HL-60 (cell line): ENCODE measurements around the gene STXBP1.

Source experiments
- DNase-seq, 2 experiments: peaks; one replicate each; pipeline ENCODE4 v3.0.0-alpha.2; 2010 to 2020; ENCODE audit warnings: low read depth in 1 of 2, low spot score in 1 of 2
- H3K27ac ChIP-seq: fragments of 250-450 bp; sonication (Bioruptor Pico); replicated peaks from 2 replicates; pipeline ENCODE4 v1.5.1; 2020; ENCODE audit warnings: mild to moderate bottlenecking, moderate library complexity
- H3K27me3 ChIP-seq: fragments of 250-450 bp; sonication (Bioruptor Pico); 2 replicates; pipeline ENCODE4 v1.5.1; 2021; ENCODE audit warnings: mild to moderate bottlenecking, moderate library complexity; ENCODE audit not compliant: insufficient read depth, poor library complexity, severe bottlenecking
- H3K4me3 ChIP-seq: replicated peaks from 2 replicates; pipeline ENCODE4 v1.5.1; 2011; ENCODE audit warnings: mild to moderate bottlenecking, control low read depth, low read length; ENCODE audit not compliant: insufficient read depth
- GABPA ChIP-seq: IDR thresholded peaks from 2 replicates; pipeline ENCODE4 v1.6.1; 2012; ENCODE audit warnings: low read depth
- POLR2AphosphoS5 ChIP-seq: IDR thresholded peaks from 2 replicates; pipeline ENCODE4 v1.6.1; 2012; ENCODE audit warnings: low read depth
- SPI1 ChIP-seq: IDR thresholded peaks from 2 replicates; pipeline ENCODE4 v1.6.1; 2012; ENCODE audit warnings: low read depth, mild to moderate bottlenecking, borderline replicate concordance
- TF ChIP-seq, protein P1 (sequence below): IDR thresholded peaks from 2 replicates; pipeline ENCODE4 v1.6.1; 2012; ENCODE audit warnings: low read depth; ENCODE audit not compliant: insufficient replicate concordance
- TF ChIP-seq, protein P2 (sequence below): IDR thresholded peaks from one replicate; pipeline ENCODE4 v1.5.1; 2011; ENCODE audit warnings: low read length, control low read depth, inconsistent platforms; ENCODE audit not compliant: insufficient read depth

The STXBP1 gene

DNA sequence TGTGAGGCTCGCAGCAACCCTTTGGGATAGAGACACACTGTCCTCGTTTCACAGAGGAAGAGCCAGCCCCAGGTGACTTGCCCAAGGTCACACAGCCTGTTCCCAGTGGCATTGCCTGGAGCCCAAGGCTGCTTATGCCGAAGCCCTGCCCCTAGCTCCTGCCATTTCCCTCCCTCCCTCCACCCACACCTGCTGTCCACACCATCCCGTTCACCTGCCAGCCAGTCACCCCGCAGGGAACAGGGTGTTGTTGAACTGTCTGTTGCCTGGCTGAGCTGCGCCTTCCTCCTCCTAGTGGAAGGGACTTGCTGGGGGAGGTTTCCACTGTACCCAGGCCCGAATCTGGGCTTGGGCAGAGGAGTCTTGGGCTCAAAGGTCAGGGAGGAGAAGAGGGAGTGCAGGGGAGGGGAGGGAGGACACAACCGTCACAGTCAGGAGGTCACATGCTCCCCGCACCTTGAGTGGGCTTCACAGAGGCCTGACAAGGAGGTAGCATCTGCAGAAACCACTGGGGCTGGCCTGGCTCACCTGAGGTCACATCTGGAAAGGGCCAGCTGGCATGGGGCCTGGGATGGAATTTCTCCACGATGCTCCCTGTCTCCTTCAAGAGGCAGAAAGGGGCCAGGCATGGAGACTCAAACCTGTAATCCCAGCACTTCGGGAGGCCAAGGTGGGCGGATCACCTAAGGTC is 110.1 kb downstream of the STXBP1 start:
- DNase-seq: no peak
- no peaks in the 10 kb centered on the region for H3K27me3 ChIP-seq
- no peak overlapping the region for H3K27ac ChIP-seq
- H3K4me3 ChIP-seq: no peak overlapping the region
- TF ChIP-seq GABPA: no peak
- TF ChIP-seq SPI1: no peak
- no peak for TF ChIP-seq POLR2AphosphoS5
- TF ChIP-seq, protein P1, sequence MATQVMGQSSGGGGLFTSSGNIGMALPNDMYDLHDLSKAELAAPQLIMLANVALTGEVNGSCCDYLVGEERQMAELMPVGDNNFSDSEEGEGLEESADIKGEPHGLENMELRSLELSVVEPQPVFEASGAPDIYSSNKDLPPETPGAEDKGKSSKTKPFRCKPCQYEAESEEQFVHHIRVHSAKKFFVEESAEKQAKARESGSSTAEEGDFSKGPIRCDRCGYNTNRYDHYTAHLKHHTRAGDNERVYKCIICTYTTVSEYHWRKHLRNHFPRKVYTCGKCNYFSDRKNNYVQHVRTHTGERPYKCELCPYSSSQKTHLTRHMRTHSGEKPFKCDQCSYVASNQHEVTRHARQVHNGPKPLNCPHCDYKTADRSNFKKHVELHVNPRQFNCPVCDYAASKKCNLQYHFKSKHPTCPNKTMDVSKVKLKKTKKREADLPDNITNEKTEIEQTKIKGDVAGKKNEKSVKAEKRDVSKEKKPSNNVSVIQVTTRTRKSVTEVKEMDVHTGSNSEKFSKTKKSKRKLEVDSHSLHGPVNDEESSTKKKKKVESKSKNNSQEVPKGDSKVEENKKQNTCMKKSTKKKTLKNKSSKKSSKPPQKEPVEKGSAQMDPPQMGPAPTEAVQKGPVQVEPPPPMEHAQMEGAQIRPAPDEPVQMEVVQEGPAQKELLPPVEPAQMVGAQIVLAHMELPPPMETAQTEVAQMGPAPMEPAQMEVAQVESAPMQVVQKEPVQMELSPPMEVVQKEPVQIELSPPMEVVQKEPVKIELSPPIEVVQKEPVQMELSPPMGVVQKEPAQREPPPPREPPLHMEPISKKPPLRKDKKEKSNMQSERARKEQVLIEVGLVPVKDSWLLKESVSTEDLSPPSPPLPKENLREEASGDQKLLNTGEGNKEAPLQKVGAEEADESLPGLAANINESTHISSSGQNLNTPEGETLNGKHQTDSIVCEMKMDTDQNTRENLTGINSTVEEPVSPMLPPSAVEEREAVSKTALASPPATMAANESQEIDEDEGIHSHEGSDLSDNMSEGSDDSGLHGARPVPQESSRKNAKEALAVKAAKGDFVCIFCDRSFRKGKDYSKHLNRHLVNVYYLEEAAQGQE: no peak
- TF ChIP-seq, protein P2, sequence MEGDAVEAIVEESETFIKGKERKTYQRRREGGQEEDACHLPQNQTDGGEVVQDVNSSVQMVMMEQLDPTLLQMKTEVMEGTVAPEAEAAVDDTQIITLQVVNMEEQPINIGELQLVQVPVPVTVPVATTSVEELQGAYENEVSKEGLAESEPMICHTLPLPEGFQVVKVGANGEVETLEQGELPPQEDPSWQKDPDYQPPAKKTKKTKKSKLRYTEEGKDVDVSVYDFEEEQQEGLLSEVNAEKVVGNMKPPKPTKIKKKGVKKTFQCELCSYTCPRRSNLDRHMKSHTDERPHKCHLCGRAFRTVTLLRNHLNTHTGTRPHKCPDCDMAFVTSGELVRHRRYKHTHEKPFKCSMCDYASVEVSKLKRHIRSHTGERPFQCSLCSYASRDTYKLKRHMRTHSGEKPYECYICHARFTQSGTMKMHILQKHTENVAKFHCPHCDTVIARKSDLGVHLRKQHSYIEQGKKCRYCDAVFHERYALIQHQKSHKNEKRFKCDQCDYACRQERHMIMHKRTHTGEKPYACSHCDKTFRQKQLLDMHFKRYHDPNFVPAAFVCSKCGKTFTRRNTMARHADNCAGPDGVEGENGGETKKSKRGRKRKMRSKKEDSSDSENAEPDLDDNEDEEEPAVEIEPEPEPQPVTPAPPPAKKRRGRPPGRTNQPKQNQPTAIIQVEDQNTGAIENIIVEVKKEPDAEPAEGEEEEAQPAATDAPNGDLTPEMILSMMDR: no peak

DNA sequence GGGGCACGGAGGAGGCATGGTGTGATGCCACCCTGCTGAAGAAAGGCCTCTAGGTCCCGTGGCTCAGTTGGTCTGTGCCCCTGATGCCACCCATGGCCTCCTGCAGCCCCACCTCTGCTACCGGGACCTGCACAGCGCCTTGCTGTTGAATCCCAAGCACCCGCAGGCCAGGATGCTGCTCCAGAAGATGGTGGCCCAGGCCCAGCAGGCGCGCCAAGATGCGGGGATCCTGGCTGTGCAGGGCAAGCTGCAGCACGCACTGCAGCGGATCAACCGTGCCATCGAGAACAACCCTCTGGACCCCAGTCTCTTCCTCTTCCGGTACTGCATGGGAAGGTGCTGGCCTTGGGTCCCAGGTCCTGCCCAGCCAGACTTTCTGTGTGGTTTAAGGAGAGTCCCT is 110.9 kb downstream of the STXBP1 start:
- no peak overlapping the region for H3K27ac ChIP-seq
- no peaks in the 10 kb centered on the region for H3K27me3 ChIP-seq
- H3K4me3 ChIP-seq: no peak overlapping the region
- TF ChIP-seq, protein P2: no peak
- TF ChIP-seq, protein P1: no peak
- no peak for TF ChIP-seq POLR2AphosphoS5
- no peak for TF ChIP-seq GABPA
- no peak for TF ChIP-seq SPI1
- no peak for DNase-seq

DNA sequence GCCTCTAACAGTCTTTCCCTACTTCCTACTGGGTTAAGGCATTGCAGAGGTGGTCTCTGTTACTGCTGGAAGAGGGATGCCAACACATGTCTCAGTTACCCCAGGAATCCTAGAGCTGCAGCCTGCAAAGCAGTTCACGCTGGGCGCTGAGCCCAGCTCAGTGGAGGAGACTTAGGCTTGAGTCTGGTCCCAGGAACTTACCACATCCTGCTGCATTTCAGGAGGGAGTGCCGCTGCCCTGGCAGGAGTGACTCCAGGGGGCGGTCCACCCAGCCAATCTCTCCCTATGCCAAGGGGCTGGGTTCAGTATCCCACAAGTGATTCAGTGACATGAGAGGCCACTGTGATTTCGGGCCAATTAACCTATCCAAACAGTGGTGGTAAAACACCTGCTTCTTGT is 111.4 kb downstream of the STXBP1 start:
- no peak overlapping the region for H3K27ac ChIP-seq
- H3K27me3 ChIP-seq: no peaks in the 10 kb centered on the region
- no peak for DNase-seq
- TF ChIP-seq GABPA (no peak), POLR2AphosphoS5 (no peak), SPI1 (no peak)
- TF ChIP-seq, protein P1: no peak
- TF ChIP-seq, protein P2: no peak
- no peak overlapping the region for H3K4me3 ChIP-seq
